Measurements from ENCODE around the gene GPR25. TPM values are rescaled to one million over a fixed set of nuclear protein-coding genes. Genes with fewer than 3 reads are reported as not detected.

The GPR25 gene
- total and polyA plus RNA-seq, 2 of the 4 experiments (the other 2 are of a cell fraction): not detected

GRCh38 chr1:200900877-200901276, 28.1 kb downstream of the GPR25 start:
- Histone ChIP-seq H2BK5ac (ENCODE audit: low read depth, low read length, poor library complexity, severe bottlenecking) (no peak overlapping the region), H2AFZ (replicated peaks; ENCODE audit: low read length, poor library complexity) (no peak overlapping the region), H3K4me2 (ENCODE audit: low read depth, low read length) (no peak overlapping the region), H3K36me3 (ENCODE audit: control insufficient read depth, insufficient read depth, low read length) (no peaks in the 10 kb centered on the region), H3K9ac (ENCODE audit: low read depth, low read length) (no peak overlapping the region), H2AK9ac (replicated peaks; ENCODE audit: low read depth, low read length, poor library complexity) (no peak overlapping the region), H2BK20ac (ENCODE audit: low read depth, low read length) (no peak overlapping the region), H3K23ac (ENCODE audit: low read depth, low read length) (no peak overlapping the region), H4K20me1 (ENCODE audit: insufficient read depth, low read length) (no peaks in the 10 kb centered on the region; the same call in 1 of the 2 replicates), H4K91ac (ENCODE audit: insufficient read depth, low read depth, low read length) (no peak overlapping the region), H3K14ac (replicated peaks; ENCODE audit: low read depth, low read length) (no peak overlapping the region), H2BK120ac (ENCODE audit: low read depth, low read length) (no peak overlapping the region), H2BK15ac (ENCODE audit: low read depth, low read length) (no peak overlapping the region), H3K79me1 (ENCODE audit: low read depth in 1 of 2, low read length in 2 of 2) (no peaks in the 10 kb centered on the region), H3K9me3 (ENCODE audit: control insufficient read depth, insufficient read depth, low read length) (no peaks in the 10 kb centered on the region), H3K9me1 (ENCODE audit: insufficient read depth, low read length) (peaks cover 3% of the 10 kb centered on the region; the same call in 1 of the 2 replicates), H3K18ac (ENCODE audit: low read depth, low read length) (no peak overlapping the region), H3K27ac (ENCODE audit: insufficient read depth, low read length) (no peak overlapping the region), H3K27me3 (ENCODE audit: control insufficient read depth, insufficient read depth, low read length) (peaks cover 25% of the 10 kb centered on the region), H3K4ac (ENCODE audit: low read depth, low read length) (no peak overlapping the region), H3K56ac (ENCODE audit: extremely low read depth, insufficient read depth, low read length) (no peak overlapping the region), H2AK5ac (ENCODE audit: low read depth, low read length) (no peak overlapping the region), H4K5ac (ENCODE audit: low read depth, low read length) (no peak overlapping the region), H4K8ac (ENCODE audit: low read depth in 2 of 2, low read length in 2 of 2) (no peak overlapping the region), H3K4me3 (ENCODE audit: insufficient read depth, low read depth, low read length) (no peak overlapping the region), H3K4me1 (ENCODE audit: control insufficient read depth, insufficient read depth, low read length) (no peaks in the 10 kb centered on the region)
- POLR2A ChIA-PET (ENCODE audit: unreplicated experiment): no interaction called here
- DNase-seq (no peak), ATAC-seq (ENCODE audit: low read depth) (no peak)
- 84% methylated on average over 6 of the region's 17 CpGs; no CpG with 5 or more reads in 1 of the 2 experiments for WGBS, 2 experiments (ENCODE audit: extremely low coverage in 2 of 2, insufficient read length in 1 of 2)
- TF ChIP-seq ELK1 (IDR thresholded peaks at IDR 0.05; ENCODE audit: borderline replicate concordance, low read depth, low read length) (no peak), USF2 (IDR thresholded peaks at IDR 0.05; ENCODE audit: low read depth, low read length) (no peak), NFE2L2 (IDR thresholded peaks at IDR 0.05; ENCODE audit: low read depth, low read length) (no peak), RAD21 (IDR thresholded peaks at IDR 0.05; ENCODE audit: low read length) (no peak), RCOR1 (IDR thresholded peaks at IDR 0.05; ENCODE audit: insufficient replicate concordance, low read length) (no peak), CHD1 (IDR thresholded peaks at IDR 0.05; ENCODE audit: low read depth, low read length) (no peak), CTCF (conservative IDR thresholded peaks at IDR 0.05; ENCODE audit: low read depth, low read length) (no peak), RFX5 (IDR thresholded peaks at IDR 0.05; ENCODE audit: low read depth, low read length) (no peak), POLR2A (IDR thresholded peaks at IDR 0.05; ENCODE audit: low read depth, low read length) (no peak), MXI1 (IDR thresholded peaks at IDR 0.05; ENCODE audit: borderline replicate concordance, low read depth, low read length) (no peak), FOS (IDR thresholded peaks at IDR 0.05; ENCODE audit: low read depth, low read length) (no peak), MAFK (IDR thresholded peaks at IDR 0.05; ENCODE audit: low read depth, low read length) (no peak), CEBPB (IDR thresholded peaks at IDR 0.05; ENCODE audit: low read depth, low read length) (no peak), SMC3 (IDR thresholded peaks at IDR 0.05; ENCODE audit: low read depth, low read length) (no peak)
- dilution Hi-C loops (cut with HindIII; ENCODE audit: low sequenced_read_pairs, unreplicated experiment): no loop called here
- intact Hi-C loops (cut with micrococcal nuclease): no loop called here
- in situ Hi-C loops (cut with MboI; ENCODE audit: low sequenced_read_pairs): no loop called here
- CTCF ChIA-PET: no interaction called here
- no TSS peak for BruUV-seq (replicated peaks)

Data from IMR-90 (cell line).